Measurements from ENCODE around the gene AICDA. TPM values are rescaled to one million over a fixed set of nuclear protein-coding genes. Genes with fewer than 3 reads are reported as not detected.
"Not testable (repeated sequence)": the region's sequence is repeated elsewhere in the genome, so short reads cannot be mapped to it uniquely, and the experiment has no call there.

AICDA gene
- total RNA-seq, 1 donor from 2014 or later = not detected

DNA sequence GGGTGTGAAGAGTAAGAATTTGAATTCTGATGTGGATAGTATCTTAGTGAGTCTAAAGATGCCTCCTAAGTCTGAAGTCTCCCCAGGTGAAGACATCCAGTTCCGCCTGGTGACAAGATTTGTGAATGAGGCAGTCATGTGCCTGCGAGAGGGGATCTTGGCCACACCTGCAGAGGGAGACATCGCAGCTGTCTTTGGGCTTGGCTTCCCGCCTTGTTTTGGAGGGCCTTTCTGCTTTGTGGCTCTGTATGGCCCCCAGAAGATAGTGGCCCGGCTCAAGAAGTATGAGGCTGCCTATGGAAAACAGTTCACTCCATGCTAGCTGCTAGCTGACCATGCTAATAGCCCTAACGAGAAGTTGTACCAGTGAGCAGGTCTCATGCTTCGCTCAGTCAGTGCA is 24.6 kb upstream of the AICDA start:
- Histone ChIP-seq H4K20me1 (ENCODE audit: low read depth) (no peaks in the 10 kb centered on the region), H3K4me2 (no peak overlapping the region), H3K9ac (no peak overlapping the region), H3K4me1 (peaks cover 4% of the 10 kb centered on the region), H3K36me3 (no peaks in the 10 kb centered on the region), H2AFZ (replicated peaks) (no peak overlapping the region), H3K79me2 (ENCODE audit: low read depth) (no peaks in the 10 kb centered on the region), H3K27ac (no peak overlapping the region), H3F3A (ENCODE audit: low read depth) (peaks cover 5% of the 10 kb centered on the region), H3K4me3 (no peak overlapping the region), H3K9me3 (ENCODE audit: low read depth) (no peaks in the 10 kb centered on the region), H3K27me3 (no peaks in the 10 kb centered on the region)
- H3K4me1 Mint-ChIP-seq = peaks cover 2% of the 10 kb centered on the region
- H3K36me3 Mint-ChIP-seq = no peaks in the 10 kb centered on the region
- no peak for DNase-seq (ENCODE audit: low spot score)
- TF ChIP-seq EZH2 (IDR thresholded peaks at IDR 0.05) (no peak), EZH2phosphoT487 (IDR thresholded peaks at IDR 0.05) (no peak)
- TF ChIP-seq, protein P1, sequence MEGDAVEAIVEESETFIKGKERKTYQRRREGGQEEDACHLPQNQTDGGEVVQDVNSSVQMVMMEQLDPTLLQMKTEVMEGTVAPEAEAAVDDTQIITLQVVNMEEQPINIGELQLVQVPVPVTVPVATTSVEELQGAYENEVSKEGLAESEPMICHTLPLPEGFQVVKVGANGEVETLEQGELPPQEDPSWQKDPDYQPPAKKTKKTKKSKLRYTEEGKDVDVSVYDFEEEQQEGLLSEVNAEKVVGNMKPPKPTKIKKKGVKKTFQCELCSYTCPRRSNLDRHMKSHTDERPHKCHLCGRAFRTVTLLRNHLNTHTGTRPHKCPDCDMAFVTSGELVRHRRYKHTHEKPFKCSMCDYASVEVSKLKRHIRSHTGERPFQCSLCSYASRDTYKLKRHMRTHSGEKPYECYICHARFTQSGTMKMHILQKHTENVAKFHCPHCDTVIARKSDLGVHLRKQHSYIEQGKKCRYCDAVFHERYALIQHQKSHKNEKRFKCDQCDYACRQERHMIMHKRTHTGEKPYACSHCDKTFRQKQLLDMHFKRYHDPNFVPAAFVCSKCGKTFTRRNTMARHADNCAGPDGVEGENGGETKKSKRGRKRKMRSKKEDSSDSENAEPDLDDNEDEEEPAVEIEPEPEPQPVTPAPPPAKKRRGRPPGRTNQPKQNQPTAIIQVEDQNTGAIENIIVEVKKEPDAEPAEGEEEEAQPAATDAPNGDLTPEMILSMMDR (IDR thresholded peaks at IDR 0.05) = no peak
- peaks cover 5% of the 10 kb centered on the region for H3K9me3 Mint-ChIP-seq
- no peak overlapping the region for H3K27ac Mint-ChIP-seq
- no peak overlapping the region for H3K4me3 Mint-ChIP-seq
- peaks cover 2% of the 10 kb centered on the region for H3K27me3 Mint-ChIP-seq (ENCODE audit: insufficient read depth, low read depth)

DNA sequence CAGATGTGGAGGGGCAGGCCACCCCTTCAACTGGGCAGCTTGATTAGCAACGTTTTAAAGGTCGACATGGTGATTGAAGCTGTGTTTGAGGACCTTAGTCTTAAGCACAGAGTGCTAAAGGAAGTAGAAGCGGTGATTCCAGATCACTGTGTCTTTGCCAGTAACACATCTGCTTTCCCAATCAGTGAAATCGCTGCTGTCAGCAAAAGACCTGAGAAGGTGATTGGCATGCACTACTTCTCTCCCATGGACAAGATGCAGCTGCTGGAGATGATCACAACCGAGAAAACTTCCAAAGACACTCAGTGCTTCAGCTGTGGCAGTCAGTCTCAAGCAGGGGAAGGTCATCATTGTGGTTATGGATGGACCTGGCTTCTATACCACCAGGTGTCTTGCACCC is 23.9 kb upstream of the AICDA start:
- no peak overlapping the region for H3K9ac ChIP-seq
- no peak for DNase-seq (ENCODE audit: low spot score)
- no peaks in the 10 kb centered on the region for H3K27me3 ChIP-seq
- no peak overlapping the region for H3K4me3 Mint-ChIP-seq
- H3K9me3 ChIP-seq (ENCODE audit: low read depth) = no peaks in the 10 kb centered on the region
- TF ChIP-seq, protein P1 (IDR thresholded peaks at IDR 0.05) = no peak
- TF ChIP-seq EZH2phosphoT487 (IDR thresholded peaks at IDR 0.05) = no peak
- no peak for TF ChIP-seq EZH2 (IDR thresholded peaks at IDR 0.05)
- H3K4me1 Mint-ChIP-seq = peaks cover 2% of the 10 kb centered on the region
- no peaks in the 10 kb centered on the region for H4K20me1 ChIP-seq (ENCODE audit: low read depth)
- peaks cover 5% of the 10 kb centered on the region for H3K9me3 Mint-ChIP-seq
- H3K79me2 ChIP-seq (ENCODE audit: low read depth) = no peaks in the 10 kb centered on the region
- no peak overlapping the region for H3K4me2 ChIP-seq
- peaks cover 2% of the 10 kb centered on the region for H3K27me3 Mint-ChIP-seq (ENCODE audit: insufficient read depth, low read depth)
- H2AFZ ChIP-seq (replicated peaks) = peak overlapping the region; percentile 68
- H3K36me3 ChIP-seq = no peaks in the 10 kb centered on the region
- H3K4me1 ChIP-seq = peaks cover 4% of the 10 kb centered on the region
- peaks cover 5% of the 10 kb centered on the region for H3F3A ChIP-seq (ENCODE audit: low read depth)
- no peaks in the 10 kb centered on the region for H3K36me3 Mint-ChIP-seq
- no peak overlapping the region for H3K27ac Mint-ChIP-seq
- H3K4me3 ChIP-seq = no peak overlapping the region
- no peak overlapping the region for H3K27ac ChIP-seq

DNA sequence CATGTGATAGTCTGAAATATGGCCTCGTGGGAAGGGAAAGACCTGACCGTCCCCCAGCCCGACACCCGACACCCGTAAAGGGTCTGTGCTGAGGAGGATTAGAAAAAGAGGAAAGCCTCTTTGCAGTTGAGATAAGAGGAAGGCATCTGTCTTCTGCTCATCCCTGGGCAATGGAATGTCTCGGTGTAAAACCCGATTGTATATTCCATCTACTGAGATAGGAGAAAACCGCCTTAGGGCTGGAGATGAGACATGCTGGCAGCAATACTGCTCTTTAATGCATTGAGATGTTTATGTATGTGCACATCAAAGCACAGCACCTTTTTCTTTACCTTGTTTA is 23.3 kb upstream of the AICDA start:
- not testable (repeated sequence) for H3K4me2 ChIP-seq; H3K4me1 Mint-ChIP-seq; H3K27ac Mint-ChIP-seq; H3K9me3 Mint-ChIP-seq; H3K4me3 Mint-ChIP-seq; H3K79me2 ChIP-seq (ENCODE audit: low read depth); H3K4me3 ChIP-seq; DNase-seq (ENCODE audit: low spot score); H3K36me3 Mint-ChIP-seq; H3K27me3 Mint-ChIP-seq (ENCODE audit: insufficient read depth, low read depth); H3K27ac ChIP-seq; H3K27me3 ChIP-seq; H3K9ac ChIP-seq; H3F3A ChIP-seq (ENCODE audit: low read depth); H3K36me3 ChIP-seq; H4K20me1 ChIP-seq (ENCODE audit: low read depth); H3K4me1 ChIP-seq; H3K9me3 ChIP-seq (ENCODE audit: low read depth)
- H2AFZ ChIP-seq (replicated peaks) = peak overlapping the region; percentile 68

DNA sequence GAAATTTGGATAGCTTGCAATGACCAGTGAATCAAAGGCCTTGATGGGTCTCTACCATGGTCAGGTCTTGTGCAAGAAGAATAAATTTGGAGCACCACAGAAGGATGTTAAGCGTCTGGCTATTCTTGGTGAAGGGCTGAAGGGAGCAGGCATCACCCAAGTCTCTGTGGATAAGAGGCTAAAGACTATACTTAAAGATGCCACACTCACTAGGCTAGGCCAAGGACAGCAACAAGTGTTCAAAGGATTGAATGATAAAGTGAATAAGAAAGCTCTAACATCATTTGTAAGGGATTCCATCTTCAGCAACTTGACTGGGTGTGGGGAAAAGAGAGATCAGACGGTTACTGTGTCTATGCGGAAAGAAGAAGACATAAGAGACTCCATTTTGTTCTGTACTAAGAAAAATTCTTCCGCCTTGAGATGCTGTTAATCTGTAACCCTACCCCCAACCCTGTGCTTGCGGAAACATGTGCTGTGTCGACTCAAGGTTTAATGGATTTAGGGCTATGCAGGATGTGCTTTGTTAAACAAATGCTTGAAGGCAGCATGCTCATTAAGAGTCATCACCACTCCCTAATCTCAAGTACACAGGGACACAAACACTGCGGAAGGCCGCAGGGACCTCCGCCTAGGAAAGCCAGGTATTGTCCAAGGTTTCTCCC is 22.8 kb upstream of the AICDA start:
- not testable (repeated sequence) for H3K4me3 Mint-ChIP-seq; H3K4me1 ChIP-seq; H3K27ac Mint-ChIP-seq; H3K27ac ChIP-seq; H3K9me3 Mint-ChIP-seq; H3K36me3 ChIP-seq; H3F3A ChIP-seq (ENCODE audit: low read depth); H3K27me3 ChIP-seq; H3K4me3 ChIP-seq; H3K4me2 ChIP-seq; H3K4me1 Mint-ChIP-seq; H3K79me2 ChIP-seq (ENCODE audit: low read depth); H4K20me1 ChIP-seq (ENCODE audit: low read depth); H3K36me3 Mint-ChIP-seq; H3K27me3 Mint-ChIP-seq (ENCODE audit: insufficient read depth, low read depth); DNase-seq (ENCODE audit: low spot score); H3K9ac ChIP-seq; H3K9me3 ChIP-seq (ENCODE audit: low read depth)
- peak overlapping the region; percentile 68 for H2AFZ ChIP-seq (replicated peaks)
